GM12878 (cell line): ENCODE measurements around the gene GNAL. TPM values are rescaled to one million over a fixed set of nuclear protein-coding genes. Genes with fewer than 3 reads are reported as not detected.

Source experiments
- BACH1 ChIP-seq: fragments of 450-650 bp; IDR thresholded peaks from 2 replicates; pipeline ENCODE4 v1.6.1; 2017; ENCODE audit warnings: mild to moderate bottlenecking, borderline replicate concordance
- DPF2 ChIP-seq: fragments of 450-650 bp; IDR thresholded peaks from 2 replicates; pipeline ENCODE4 v1.6.1; 2017; ENCODE audit warnings: mild to moderate bottlenecking
- EP300 ChIP-seq, 2 experiments: fragments of 150-350 bp in 1 of 2; IDR thresholded peaks; 2 replicates each; pipeline ENCODE4 v1.6.1; 2011 to 2012; ENCODE audit warnings: low read depth in 2 of 2, low read length in 2 of 2, borderline replicate concordance in 1 of 2, improper control_type of control experiment in 1 of 2, inconsistent platforms in 1 of 2; ENCODE audit not compliant: control insufficient read depth in 1 of 2
- MTA2 ChIP-seq: fragments of 450-650 bp; IDR thresholded peaks from 2 replicates; pipeline ENCODE4 v1.6.1; 2016; ENCODE audit warnings: low read depth, mild to moderate bottlenecking, moderate library complexity
- MYC ChIP-seq: IDR thresholded peaks from 2 replicates; pipeline ENCODE4 v1.6.1; 2011; ENCODE audit warnings: mild to moderate bottlenecking, low read length, moderate library complexity, inconsistent platforms; ENCODE audit not compliant: insufficient read depth, insufficient replicate concordance, insufficient read length, severe bottlenecking
- POLR2AphosphoS2 ChIP-seq: IDR thresholded peaks from 2 replicates; pipeline ENCODE4 v1.6.1; 2011; ENCODE audit warnings: low read depth, mild to moderate bottlenecking, low read length, improper control_type of control experiment, moderate library complexity
- SMC3 ChIP-seq: IDR thresholded peaks from 2 replicates; pipeline ENCODE4 v1.6.1; 2011; ENCODE audit warnings: low read length, improper control_type of control experiment, borderline replicate concordance
- polyA plus RNA-seq, 11 experiments: library from polyadenylated mRNA; depleted of rRNA in 4 of 11; unstranded in 6 of 11; stranded (reverse) in 5 of 11; fragments of >200 nt; fragmentation: Nextera tagmentation in 4 of 11; fragmentation: Illumina TruSeq in 1 of 11; extraction: Ambion mirVana in 4 of 11; extraction: Trizol in 1 of 11; gene quantifications; 1 replicate in 1 of 11; 2 replicates in 10 of 11; pipeline versions ENCODE4 v1.2.1 to v1.2.3, GENCODE V29; 2011 to 2016; ENCODE audit warnings: inconsistent platforms in 2 of 11, missing spikeins in 2 of 11, low read depth in 1 of 11
- total RNA-seq, 4 experiments: library from RNA; depleted of rRNA in 3 of 4; stranded (reverse); fragments of >200 nt in 3 of 4; fragmentation: Illumina TruSeq in 1 of 4; extraction: Trizol in 1 of 4; gene quantifications; 2 replicates each; pipeline versions ENCODE4 v1.2.1 to v1.2.3, GENCODE V29; 2013 to 2021
- TF ChIP-seq, protein P1 (sequence below): fragments of 450-650 bp; formaldehyde crosslinking; IDR thresholded peaks from 2 replicates; pipeline ENCODE4 v1.5.0; 2022; ENCODE audit warnings: mild to moderate bottlenecking, missing genetic modification characterization
- TF ChIP-seq, protein P2 (sequence below), 3 experiments: IDR thresholded peaks in 2 of 3; conservative IDR thresholded peaks in 1 of 3; 2 replicates each; pipeline ENCODE4 v1.5.1; 2011; ENCODE audit warnings: low read depth in 3 of 3, low read length in 3 of 3, mild to moderate bottlenecking in 3 of 3, control low read depth in 2 of 3, moderate library complexity in 2 of 3, inconsistent platforms in 1 of 3, mixed read lengths in 1 of 3; ENCODE audit not compliant: control insufficient read depth in 2 of 3, insufficient read depth in 1 of 3; ENCODE audit errors: extremely low read depth in 1 of 3
- TF ChIP-seq, protein P3 (sequence below): IDR thresholded peaks from 2 replicates; pipeline ENCODE4 v1.6.1; 2011; ENCODE audit warnings: low read depth, mild to moderate bottlenecking, low read length, moderate library complexity, borderline replicate concordance; ENCODE audit errors: extremely low read depth

Gene GNAL
- total and polyA plus RNA-seq, 10 of the 15 experiments (the other 5 are each of a cell fraction or from before 2014, with no cell fraction given): 0.02 to 0.39 (median 0.05) TPM; not detected in 5

DNA sequence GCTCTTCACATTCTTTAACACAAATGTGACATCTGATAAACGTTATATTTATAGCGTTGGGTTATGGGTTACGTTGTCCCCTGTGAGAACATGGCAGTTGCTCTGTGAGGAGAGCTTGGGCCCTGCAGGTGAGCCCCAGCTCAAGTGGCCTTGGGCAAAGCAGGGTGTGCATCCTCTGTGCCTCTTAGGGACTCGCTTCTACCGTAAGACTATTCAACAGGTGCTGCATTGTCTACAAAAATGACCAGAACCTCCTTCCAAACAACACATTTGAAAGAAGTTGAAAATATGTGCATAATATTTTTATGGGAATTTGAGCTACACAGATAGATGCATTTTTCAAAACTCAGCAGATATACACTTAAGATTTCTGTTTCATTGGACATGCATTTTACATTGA lies 145.7 kb downstream of the GNAL start (continued):
- TF ChIP-seq, protein P1, sequence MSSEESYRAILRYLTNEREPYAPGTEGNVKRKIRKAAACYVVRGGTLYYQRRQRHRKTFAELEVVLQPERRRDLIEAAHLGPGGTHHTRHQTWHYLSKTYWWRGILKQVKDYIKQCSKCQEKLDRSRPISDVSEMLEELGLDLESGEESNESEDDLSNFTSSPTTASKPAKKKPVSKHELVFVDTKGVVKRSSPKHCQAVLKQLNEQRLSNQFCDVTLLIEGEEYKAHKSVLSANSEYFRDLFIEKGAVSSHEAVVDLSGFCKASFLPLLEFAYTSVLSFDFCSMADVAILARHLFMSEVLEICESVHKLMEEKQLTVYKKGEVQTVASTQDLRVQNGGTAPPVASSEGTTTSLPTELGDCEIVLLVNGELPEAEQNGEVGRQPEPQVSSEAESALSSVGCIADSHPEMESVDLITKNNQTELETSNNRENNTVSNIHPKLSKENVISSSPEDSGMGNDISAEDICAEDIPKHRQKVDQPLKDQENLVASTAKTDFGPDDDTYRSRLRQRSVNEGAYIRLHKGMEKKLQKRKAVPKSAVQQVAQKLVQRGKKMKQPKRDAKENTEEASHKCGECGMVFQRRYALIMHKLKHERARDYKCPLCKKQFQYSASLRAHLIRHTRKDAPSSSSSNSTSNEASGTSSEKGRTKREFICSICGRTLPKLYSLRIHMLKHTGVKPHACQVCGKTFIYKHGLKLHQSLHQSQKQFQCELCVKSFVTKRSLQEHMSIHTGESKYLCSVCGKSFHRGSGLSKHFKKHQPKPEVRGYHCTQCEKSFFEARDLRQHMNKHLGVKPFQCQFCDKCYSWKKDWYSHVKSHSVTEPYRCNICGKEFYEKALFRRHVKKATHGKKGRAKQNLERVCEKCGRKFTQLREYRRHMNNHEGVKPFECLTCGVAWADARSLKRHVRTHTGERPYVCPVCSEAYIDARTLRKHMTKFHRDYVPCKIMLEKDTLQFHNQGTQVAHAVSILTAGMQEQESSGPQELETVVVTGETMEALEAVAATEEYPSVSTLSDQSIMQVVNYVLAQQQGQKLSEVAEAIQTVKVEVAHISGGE (CRISPR knock-in tag): no peak
- TF ChIP-seq MTA2 (no peak), EP300 (IDR thresholded peaks at IDR 0.05; ENCODE audit: borderline replicate concordance in 1 of 2, control insufficient read depth in 1 of 2, low read depth in 2 of 2, low read length in 2 of 2) (no peak), MYC (no peak), DPF2 (no peak), BACH1 (no peak), SMC3 (no peak), POLR2AphosphoS2 (no peak)
- TF ChIP-seq, protein P2, sequence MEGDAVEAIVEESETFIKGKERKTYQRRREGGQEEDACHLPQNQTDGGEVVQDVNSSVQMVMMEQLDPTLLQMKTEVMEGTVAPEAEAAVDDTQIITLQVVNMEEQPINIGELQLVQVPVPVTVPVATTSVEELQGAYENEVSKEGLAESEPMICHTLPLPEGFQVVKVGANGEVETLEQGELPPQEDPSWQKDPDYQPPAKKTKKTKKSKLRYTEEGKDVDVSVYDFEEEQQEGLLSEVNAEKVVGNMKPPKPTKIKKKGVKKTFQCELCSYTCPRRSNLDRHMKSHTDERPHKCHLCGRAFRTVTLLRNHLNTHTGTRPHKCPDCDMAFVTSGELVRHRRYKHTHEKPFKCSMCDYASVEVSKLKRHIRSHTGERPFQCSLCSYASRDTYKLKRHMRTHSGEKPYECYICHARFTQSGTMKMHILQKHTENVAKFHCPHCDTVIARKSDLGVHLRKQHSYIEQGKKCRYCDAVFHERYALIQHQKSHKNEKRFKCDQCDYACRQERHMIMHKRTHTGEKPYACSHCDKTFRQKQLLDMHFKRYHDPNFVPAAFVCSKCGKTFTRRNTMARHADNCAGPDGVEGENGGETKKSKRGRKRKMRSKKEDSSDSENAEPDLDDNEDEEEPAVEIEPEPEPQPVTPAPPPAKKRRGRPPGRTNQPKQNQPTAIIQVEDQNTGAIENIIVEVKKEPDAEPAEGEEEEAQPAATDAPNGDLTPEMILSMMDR (IDR thresholded peaks at IDR 0.05 in 2 of 3, conservative IDR thresholded peaks at IDR 0.05 in 1 of 3; ENCODE audit: control insufficient read depth in 2 of 3, extremely low read depth in 1 of 3, insufficient read depth in 1 of 3, low read depth in 3 of 3, low read length in 3 of 3): no peak
- TF ChIP-seq, protein P3, sequence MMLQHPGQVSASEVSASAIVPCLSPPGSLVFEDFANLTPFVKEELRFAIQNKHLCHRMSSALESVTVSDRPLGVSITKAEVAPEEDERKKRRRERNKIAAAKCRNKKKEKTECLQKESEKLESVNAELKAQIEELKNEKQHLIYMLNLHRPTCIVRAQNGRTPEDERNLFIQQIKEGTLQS: no peak
- TF ChIP-seq, all 136 proteins: peak for 0
